ENCODE measurements around the gene ERFE. TPM values are rescaled to one million over a fixed set of nuclear protein-coding genes. Genes with fewer than 3 reads are reported as not detected.

Gene ERFE
- polyA plus RNA-seq, 1 experiment, result 2.9 TPM

DNA sequence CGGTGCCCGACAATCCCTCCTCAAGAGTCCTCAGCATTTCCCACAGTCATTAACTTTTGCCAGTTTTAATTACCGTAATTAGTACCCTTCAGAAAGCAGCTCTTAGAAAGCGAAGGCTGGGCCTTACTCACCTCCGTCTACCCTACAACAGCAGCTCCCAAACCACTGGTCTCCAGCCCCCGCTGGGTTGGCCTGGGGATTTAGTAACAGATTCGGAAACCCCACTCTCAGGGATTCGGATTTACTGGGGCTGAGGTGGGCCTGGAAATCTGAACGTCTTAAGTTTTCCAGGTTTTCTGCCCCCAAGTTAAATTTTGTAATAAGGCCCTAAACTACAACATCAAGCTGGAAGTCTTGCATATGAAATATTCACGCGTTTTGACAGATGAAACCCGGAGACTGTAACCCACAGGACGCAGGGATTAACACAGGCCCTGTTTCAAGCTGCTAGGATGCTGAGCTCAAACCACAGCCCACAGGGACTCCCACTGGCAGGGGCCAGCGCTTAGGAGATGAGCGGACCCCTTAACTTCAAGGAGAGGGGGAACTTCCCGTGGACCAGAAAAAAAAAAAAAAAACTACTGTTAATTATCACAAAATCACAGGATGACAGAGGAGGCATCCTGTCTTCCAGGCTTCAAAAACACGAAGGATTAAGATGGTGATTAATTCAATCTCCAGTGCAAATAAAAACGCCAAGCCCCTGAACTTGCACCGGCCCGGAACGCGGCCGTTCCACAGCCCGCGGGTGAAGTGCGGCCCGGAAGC, 43.7 kb downstream of the ERFE start:
- H3K4me3 ChIP-seq (ENCODE audit: low read depth, low read length), result peak overlapping the region; percentile 66
- CTCF ChIA-PET, result interaction anchor here (0.5 to 1.4 kb wide), 4 partner anchors 11 to 344 kb away, joined by 3 to 5 read pairs (median 4); no protein-coding TSS in a partner anchor
- no peaks in the 10 kb centered on the region for H3K36me3 ChIP-seq (ENCODE audit: control insufficient read depth, insufficient read depth, low read length)
- no peak for DNase-seq (ENCODE audit: low read depth)
- TF ChIP-seq, protein P1, sequence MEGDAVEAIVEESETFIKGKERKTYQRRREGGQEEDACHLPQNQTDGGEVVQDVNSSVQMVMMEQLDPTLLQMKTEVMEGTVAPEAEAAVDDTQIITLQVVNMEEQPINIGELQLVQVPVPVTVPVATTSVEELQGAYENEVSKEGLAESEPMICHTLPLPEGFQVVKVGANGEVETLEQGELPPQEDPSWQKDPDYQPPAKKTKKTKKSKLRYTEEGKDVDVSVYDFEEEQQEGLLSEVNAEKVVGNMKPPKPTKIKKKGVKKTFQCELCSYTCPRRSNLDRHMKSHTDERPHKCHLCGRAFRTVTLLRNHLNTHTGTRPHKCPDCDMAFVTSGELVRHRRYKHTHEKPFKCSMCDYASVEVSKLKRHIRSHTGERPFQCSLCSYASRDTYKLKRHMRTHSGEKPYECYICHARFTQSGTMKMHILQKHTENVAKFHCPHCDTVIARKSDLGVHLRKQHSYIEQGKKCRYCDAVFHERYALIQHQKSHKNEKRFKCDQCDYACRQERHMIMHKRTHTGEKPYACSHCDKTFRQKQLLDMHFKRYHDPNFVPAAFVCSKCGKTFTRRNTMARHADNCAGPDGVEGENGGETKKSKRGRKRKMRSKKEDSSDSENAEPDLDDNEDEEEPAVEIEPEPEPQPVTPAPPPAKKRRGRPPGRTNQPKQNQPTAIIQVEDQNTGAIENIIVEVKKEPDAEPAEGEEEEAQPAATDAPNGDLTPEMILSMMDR (IDR thresholded peaks at IDR 0.05; ENCODE audit: insufficient read depth, low read depth, low read length), result no peak
- POLR2A ChIA-PET, result interaction anchor here (0.8 to 1.3 kb wide), 2 partner anchors 33 to 141 kb away, joined by 4 read pairs; no protein-coding TSS in a partner anchor
- H3K27me3 ChIP-seq (ENCODE audit: control insufficient read depth, insufficient read depth, low read length), result no peaks in the 10 kb centered on the region; the same call in 1 of the 2 replicates

DNA sequence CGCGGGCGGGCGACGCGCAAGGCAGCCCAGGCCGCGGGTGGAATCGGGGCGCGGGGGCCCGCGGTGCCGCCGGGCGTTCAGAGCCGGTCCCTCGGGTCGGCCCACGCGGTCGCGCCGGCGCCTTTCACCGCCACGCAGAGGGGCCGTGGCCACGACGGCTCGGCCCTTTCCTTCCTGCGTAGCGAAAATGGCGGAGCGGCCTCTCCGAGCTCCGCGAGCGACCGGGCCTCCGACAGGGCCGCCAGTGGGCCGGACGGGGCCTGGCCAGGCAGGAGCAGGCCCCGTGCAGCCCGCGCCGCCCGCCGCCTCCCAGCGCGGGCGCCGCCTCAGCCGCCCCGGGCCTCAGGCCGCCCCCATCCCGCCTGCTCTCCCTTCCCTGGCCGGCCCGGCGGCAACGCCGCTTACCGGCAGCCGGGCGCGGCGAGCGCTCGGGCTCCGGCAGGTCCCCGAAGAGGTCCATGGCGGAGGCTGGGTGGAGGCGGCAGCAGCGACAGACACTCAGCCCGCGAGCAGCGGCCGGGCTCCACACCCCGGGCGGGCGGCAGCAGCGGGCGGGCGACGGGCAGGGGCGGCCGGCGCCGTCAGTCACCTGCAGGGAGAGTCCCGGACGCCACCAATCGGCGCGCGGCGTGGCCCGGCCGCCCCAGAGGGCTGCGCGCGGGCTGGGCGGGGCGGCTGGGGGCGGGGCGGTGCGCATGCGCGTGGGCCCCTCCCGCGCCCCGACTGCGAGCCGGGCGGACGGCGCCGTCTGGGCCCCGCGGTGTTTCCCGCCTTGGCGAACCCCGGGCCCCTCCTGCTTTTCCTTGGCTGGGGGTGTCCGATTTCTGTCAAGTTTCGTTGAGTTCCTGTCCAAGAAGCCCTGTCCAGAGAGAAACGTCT, 44.6 kb downstream of the ERFE start, which contains the start of gene ILKAP:
TSS of gene ILKAP (minus strand) at position 602 of the 879 bp plus-strand sequence. CDS start at position 460, 142 bp downstream.
- ChIA-PET POLR2A (no interaction called here), CTCF (interaction anchor here (0.5 to 1.4 kb wide), 3 partner anchors 16 to 345 kb away, joined by 3 to 5 read pairs (median 4); no protein-coding TSS in a partner anchor)
- H3K27me3 ChIP-seq (ENCODE audit: control insufficient read depth, insufficient read depth, low read length), result peaks cover 7% of the 10 kb centered on the region
- DNase-seq (ENCODE audit: low read depth), result no peak
- TF ChIP-seq, protein P1 (IDR thresholded peaks at IDR 0.05; ENCODE audit: insufficient read depth, low read depth, low read length), result no peak
- no peaks in the 10 kb centered on the region for H3K36me3 ChIP-seq (ENCODE audit: control insufficient read depth, insufficient read depth, low read length)
- H3K4me3 ChIP-seq (ENCODE audit: low read depth, low read length), result peak within 1 kb of the TSS; percentile 66

DNA sequence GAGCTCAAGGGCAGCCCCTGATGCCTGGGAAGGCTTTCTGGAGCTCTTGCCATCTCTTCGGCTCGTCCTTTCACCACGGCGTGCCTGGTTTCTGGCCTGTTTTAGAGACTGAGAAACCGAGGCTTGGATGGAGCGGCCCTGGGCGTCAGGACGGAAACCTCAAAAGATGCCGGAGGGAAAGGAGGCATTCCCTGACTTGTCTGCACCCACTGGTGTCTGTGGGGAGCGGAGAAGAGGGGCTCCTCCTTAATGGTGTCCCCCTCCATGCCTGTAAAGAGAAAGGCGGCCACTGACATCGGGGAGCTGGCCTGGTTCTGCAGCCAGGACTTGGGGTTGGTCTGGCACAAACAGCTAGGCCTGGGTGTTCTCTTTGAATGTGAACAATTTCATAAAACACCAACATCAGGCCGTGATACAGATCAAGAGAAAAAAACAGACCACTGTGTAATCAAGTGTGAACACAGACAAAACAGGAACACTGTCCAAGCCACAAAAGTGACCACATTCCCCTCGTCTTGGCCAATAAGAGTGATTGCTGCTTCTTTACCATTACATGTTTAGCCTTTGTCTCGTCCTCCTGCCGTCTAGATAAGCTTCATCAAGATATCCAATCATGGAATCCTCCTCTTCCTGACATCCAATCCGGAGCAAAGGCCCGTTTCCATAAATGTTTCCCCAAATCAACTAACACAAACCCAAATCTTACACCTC, 45.4 kb downstream of the ERFE start:
- POLR2A ChIA-PET, result no interaction called here
- CTCF ChIA-PET, result no interaction called here
- Histone ChIP-seq H3K4me3 (ENCODE audit: low read depth, low read length) (peak overlapping the region; percentile 38), H3K36me3 (ENCODE audit: control insufficient read depth, insufficient read depth, low read length) (no peaks in the 10 kb centered on the region), H3K27me3 (ENCODE audit: control insufficient read depth, insufficient read depth, low read length) (peaks cover 11% of the 10 kb centered on the region)
- TF ChIP-seq, protein P1 (IDR thresholded peaks at IDR 0.05; ENCODE audit: insufficient read depth, low read depth, low read length), result no peak
- no peak for DNase-seq (ENCODE audit: low read depth)

DNA sequence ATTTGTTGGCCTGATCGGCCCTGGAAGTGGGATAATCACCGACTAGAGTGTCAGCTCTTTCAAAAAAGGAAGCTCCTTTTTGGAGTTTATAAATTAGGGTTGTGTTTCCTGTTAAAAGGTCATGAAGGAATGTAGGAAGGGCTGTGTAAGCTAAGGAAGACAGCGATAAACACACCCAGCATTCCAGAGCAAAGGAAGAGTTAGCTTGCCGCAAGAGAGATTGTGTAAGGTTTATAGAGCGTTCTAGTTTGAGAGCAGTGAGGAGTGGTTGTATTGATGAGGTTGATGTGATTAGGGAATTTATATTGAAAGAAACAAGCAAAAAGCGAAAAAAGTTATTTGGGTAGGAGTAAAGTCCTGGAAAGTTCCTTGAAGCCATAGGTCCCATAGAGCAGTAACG, 48.2 kb downstream of the ERFE start:
- Histone ChIP-seq H3K36me3 (ENCODE audit: control insufficient read depth, insufficient read depth, low read length) (no peaks in the 10 kb centered on the region), H3K27me3 (ENCODE audit: control insufficient read depth, insufficient read depth, low read length) (peaks cover 15% of the 10 kb centered on the region), H3K4me3 (ENCODE audit: low read depth, low read length) (no peak overlapping the region)
- TF ChIP-seq, protein P1 (IDR thresholded peaks at IDR 0.05; ENCODE audit: insufficient read depth, low read depth, low read length), result no peak
- DNase-seq (ENCODE audit: low read depth), result no peak
- CTCF ChIA-PET, result no interaction called here
- POLR2A ChIA-PET, result no interaction called here
